ENCODE results near the gene PTCRA.

Gene PTCRA

DNA sequence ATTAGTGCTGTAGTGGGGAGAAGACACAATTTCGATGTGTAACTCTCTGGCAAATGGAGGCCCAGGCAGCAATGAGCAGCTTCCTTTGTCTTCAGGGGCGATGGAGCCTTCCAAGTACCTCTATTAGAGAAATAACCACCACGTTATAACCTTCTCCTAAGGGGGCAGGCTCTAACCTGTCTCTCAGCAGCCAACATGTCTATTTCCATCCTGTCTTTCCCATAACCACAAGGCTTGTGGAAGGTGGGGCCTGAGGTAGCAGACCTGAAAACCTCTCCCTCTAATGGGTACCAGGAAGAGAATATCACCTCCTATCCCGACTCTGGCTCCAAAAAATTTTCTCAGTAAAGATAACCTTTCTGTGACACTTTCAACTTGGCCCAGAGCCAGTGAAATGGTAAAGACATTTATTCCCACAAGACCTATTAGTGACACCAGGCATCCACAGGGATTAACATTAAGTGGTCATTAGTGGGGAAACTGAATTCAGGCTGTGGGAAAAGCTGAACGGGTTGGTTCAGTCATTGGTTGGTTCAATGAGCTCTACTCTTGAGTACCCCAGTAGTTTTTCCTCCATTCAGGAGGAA is 59.2 kb downstream of the PTCRA start:
- peak; percentile 21 for DNase-seq
